PC-9 (cell line): ENCODE results near the gene HSPBP1. TPM values are rescaled to one million over a fixed set of nuclear protein-coding genes. Genes with fewer than 3 reads are reported as not detected.

Experiments used
- BruUV-seq: library from RNA; stranded (reverse); fragments of 400-500 nt; replicated peaks from 2 replicates; lab custom pipeline; 2021; lab: Mats Ljungman, UMichigan
- CTCF ChIA-PET: fragments of 300-600 bp; sonication (Branson Sonifier 250); formaldehyde crosslinking; loops from one replicate; lab custom pipeline; 2022; ENCODE audit warnings: antibody characterized with exemption; lab: Charles Lee
- POLR2A ChIA-PET: fragments of 300-600 bp; sonication (Branson Sonifier 250); formaldehyde crosslinking; loops from one replicate; lab custom pipeline; 2022; ENCODE audit warnings: antibody characterized with exemption; ENCODE audit not compliant: unreplicated experiment; lab: Charles Lee
- DNase-seq, 2 experiments: peaks; one replicate each; pipeline versions ENCODE4 v3.0.0 to v3.0.0-alpha.2; 2015 to 2022; ENCODE audit warnings: mixed read lengths in 1 of 2
- H2AFZ ChIP-seq: fragments of 200-600 bp; sonication (generic); 2 replicates; pipeline ENCODE4 v1.8.1; 2017; ENCODE audit warnings: antibody characterized with exemption
- H3F3A ChIP-seq: fragments of 200-600 bp; sonication (generic); 2 replicates; pipeline ENCODE4 v1.8.1; 2017; ENCODE audit warnings: antibody characterized with exemption, mild to moderate bottlenecking, low read depth; ENCODE audit not compliant: insufficient read depth
- H3K27ac ChIP-seq: fragments of 200-600 bp; sonication (generic); 2 replicates; pipeline ENCODE4 v1.6.1; 2016; ENCODE audit warnings: mixed run types
- H3K27me3 ChIP-seq: fragments of 200-600 bp; sonication (generic); 2 replicates; pipeline ENCODE4 v1.6.1; 2016; ENCODE audit warnings: low read depth, mixed run types; ENCODE audit not compliant: insufficient read depth
- H3K36me3 ChIP-seq: fragments of 200-600 bp; sonication (generic); 2 replicates; pipeline ENCODE4 v1.6.1; 2016; ENCODE audit warnings: low read depth, mixed run types
- H3K4me1 ChIP-seq: fragments of 200-600 bp; sonication (generic); replicated peaks from 2 replicates; pipeline ENCODE4 v1.6.1; 2016; ENCODE audit warnings: mixed run types; ENCODE audit not compliant: insufficient read depth
- H3K4me2 ChIP-seq: fragments of 200-600 bp; sonication (generic); 2 replicates; pipeline ENCODE4 v1.6.1; 2017; ENCODE audit warnings: mixed run types
- H3K4me3 ChIP-seq: fragments of 200-600 bp; sonication (generic); 2 replicates; pipeline ENCODE4 v1.6.1; 2016; ENCODE audit warnings: mixed run types
- H3K79me2 ChIP-seq: fragments of 200-600 bp; sonication (generic); 2 replicates; pipeline ENCODE4 v1.6.1; 2017; ENCODE audit warnings: low read depth, mixed run types
- H3K9me2 ChIP-seq: fragments of 200-600 bp; sonication (generic); 2 replicates; pipeline ENCODE4 v1.8.1; 2017; ENCODE audit warnings: mild to moderate bottlenecking; ENCODE audit not compliant: insufficient read depth
- H3K9me3 ChIP-seq: fragments of 200-600 bp; sonication (generic); 2 replicates; pipeline ENCODE4 v1.8.1; 2016; ENCODE audit warnings: low read depth; ENCODE audit not compliant: insufficient read depth
- H4K20me1 ChIP-seq: fragments of 200-600 bp; sonication (generic); 2 replicates; pipeline ENCODE4 v1.8.1; 2017; ENCODE audit not compliant: insufficient read depth
- EZH2 ChIP-seq: fragments of 200-600 bp; sonication (generic); IDR thresholded peaks from 2 replicates; pipeline ENCODE4 v1.8.0; 2017; ENCODE audit warnings: antibody characterized with exemption, low read depth
- intact Hi-C: fragments of 100-400 bp; cut with micrococcal nuclease; formaldehyde crosslinking; loops from one replicate; pipeline ENCODE4 v1.10.0; 2022; ENCODE audit not compliant: unreplicated experiment
- total RNA-seq: library from RNA; stranded (reverse); gene quantifications from 2 replicates; pipeline ENCODE4 v1.2.3, GENCODE V29; 2021
- TF ChIP-seq, protein P1 (sequence below): fragments of 200-600 bp; sonication (generic); conservative IDR thresholded peaks from 2 replicates; pipeline ENCODE4 v1.6.1; 2017; ENCODE audit warnings: mixed run types, antibody characterized with exemption, mild to moderate bottlenecking, moderate library complexity

HSPBP1 gene
- total RNA-seq, 1 experiment from 2014 or later: 66.2 TPM

- Histone ChIP-seq H3K9me3 (no peaks in the 10 kb centered on the region), H2AFZ (no peak overlapping the region), H3K4me3 (no peak overlapping the region), H3K36me3 (peaks cover 8% of the 10 kb centered on the region; the same call in 1 of the 2 replicates), H3F3A (peaks cover 6% of the 10 kb centered on the region; the same call in 1 of the 2 replicates), H3K27me3 (no peaks in the 10 kb centered on the region), H3K4me2 (no peak overlapping the region), H4K20me1 (peaks cover 53% of the 10 kb centered on the region), H3K27ac (no peak overlapping the region), H3K79me2 (no peaks in the 10 kb centered on the region), H3K9me2 (no peaks in the 10 kb centered on the region), H3K4me1 (no peaks in the 10 kb centered on the region)
- CTCF ChIA-PET: no interaction called here
- intact Hi-C loops: no loop called here
- TF ChIP-seq EZH2: no peak
- TF ChIP-seq, protein P1, sequence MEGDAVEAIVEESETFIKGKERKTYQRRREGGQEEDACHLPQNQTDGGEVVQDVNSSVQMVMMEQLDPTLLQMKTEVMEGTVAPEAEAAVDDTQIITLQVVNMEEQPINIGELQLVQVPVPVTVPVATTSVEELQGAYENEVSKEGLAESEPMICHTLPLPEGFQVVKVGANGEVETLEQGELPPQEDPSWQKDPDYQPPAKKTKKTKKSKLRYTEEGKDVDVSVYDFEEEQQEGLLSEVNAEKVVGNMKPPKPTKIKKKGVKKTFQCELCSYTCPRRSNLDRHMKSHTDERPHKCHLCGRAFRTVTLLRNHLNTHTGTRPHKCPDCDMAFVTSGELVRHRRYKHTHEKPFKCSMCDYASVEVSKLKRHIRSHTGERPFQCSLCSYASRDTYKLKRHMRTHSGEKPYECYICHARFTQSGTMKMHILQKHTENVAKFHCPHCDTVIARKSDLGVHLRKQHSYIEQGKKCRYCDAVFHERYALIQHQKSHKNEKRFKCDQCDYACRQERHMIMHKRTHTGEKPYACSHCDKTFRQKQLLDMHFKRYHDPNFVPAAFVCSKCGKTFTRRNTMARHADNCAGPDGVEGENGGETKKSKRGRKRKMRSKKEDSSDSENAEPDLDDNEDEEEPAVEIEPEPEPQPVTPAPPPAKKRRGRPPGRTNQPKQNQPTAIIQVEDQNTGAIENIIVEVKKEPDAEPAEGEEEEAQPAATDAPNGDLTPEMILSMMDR: no peak
- BruUV-seq: no TSS peak
- POLR2A ChIA-PET: no interaction called here
- DNase-seq: no peak
Observed at GRCh38 chr19:55229145-55229788, 50.6 kb downstream of the HSPBP1 start.

GRCh38 chr19:55228403-55229031, 51.4 kb downstream of the HSPBP1 start, which contains the start of gene TMEM86B:
Gene TMEM86B (minus strand): TSS chr19:55228763. CDS start chr19:55228741, 22 bp downstream.
- Histone ChIP-seq H3K4me2 (no peak within 1 kb of the TSS), H3K27ac (no peak within 1 kb of the TSS), H3K9me2 (no peaks in the 10 kb centered on the region), H3K4me1 (no peaks in the 10 kb centered on the region), H3K4me3 (no peak within 1 kb of the TSS), H3K36me3 (peaks cover 8% of the 10 kb centered on the region; the same call in 1 of the 2 replicates), H3F3A (peaks cover under 1% of the 10 kb centered on the region; the same call in 1 of the 2 replicates), H2AFZ (no peak within 1 kb of the TSS), H3K27me3 (no peaks in the 10 kb centered on the region), H3K9me3 (no peaks in the 10 kb centered on the region), H3K79me2 (no peaks in the 10 kb centered on the region), H4K20me1 (peaks cover 52% of the 10 kb centered on the region)
- TF ChIP-seq, protein P1: no peak
- TF ChIP-seq EZH2: no peak
- BruUV-seq: no TSS peak
- intact Hi-C loops: no loop called here
- ChIA-PET POLR2A (interaction anchor here (0.5 kb wide), 1 partner anchor 97 kb away, joined by 7 read pairs; no protein-coding TSS in a partner anchor), CTCF (no interaction called here)
- no peak for DNase-seq

DNA sequence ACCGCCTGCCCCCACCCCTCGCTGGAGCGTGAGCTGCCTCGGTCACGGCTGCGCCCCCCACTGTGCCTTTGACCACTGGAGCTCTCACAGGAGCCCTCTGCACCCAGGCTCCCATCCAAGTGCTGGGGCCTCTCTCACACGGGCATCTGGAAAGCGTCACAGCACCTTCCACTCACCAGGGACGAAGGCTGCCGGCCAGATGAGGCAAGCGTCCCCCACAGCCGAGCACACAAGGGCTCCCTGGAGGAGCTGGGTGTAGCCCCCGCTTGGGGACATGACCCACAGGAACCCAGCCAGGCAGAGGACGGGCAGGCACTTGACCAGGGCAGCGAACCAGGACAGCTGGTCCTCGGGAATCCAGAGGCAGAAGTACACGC, 51.9 kb downstream of the HSPBP1 start:
- ChIA-PET CTCF (no interaction called here), POLR2A (interaction anchor here (0.5 kb wide), 1 partner anchor 96 kb away, joined by 7 read pairs; no protein-coding TSS in a partner anchor)
- Histone ChIP-seq H3F3A (peaks cover 5% of the 10 kb centered on the region; the same call in 1 of the 2 replicates), H3K9me3 (no peaks in the 10 kb centered on the region), H2AFZ (no peak overlapping the region), H3K4me1 (no peaks in the 10 kb centered on the region), H3K27ac (no peak overlapping the region), H3K27me3 (no peaks in the 10 kb centered on the region), H4K20me1 (peaks cover 47% of the 10 kb centered on the region), H3K9me2 (no peaks in the 10 kb centered on the region), H3K79me2 (no peaks in the 10 kb centered on the region), H3K4me3 (no peak overlapping the region), H3K36me3 (peaks cover 8% of the 10 kb centered on the region; the same call in 1 of the 2 replicates), H3K4me2 (no peak overlapping the region)
- no peak for DNase-seq
- no TSS peak for BruUV-seq
- TF ChIP-seq, protein P1: no peak
- TF ChIP-seq EZH2: no peak
- intact Hi-C loops: no loop called here
